AG09309 (cell line): ENCODE measurements around the gene ZNF521.
"Not testable (repeated sequence)": the region's sequence is repeated elsewhere in the genome, so short reads cannot be mapped to it uniquely, and the experiment has no call there.

Experiments
- DNase-seq: peaks from one replicate; pipeline ENCODE4 v3.0.0-alpha.2; 2010; ENCODE audit warnings: low read depth
- H3K4me3 ChIP-seq: 2 replicates; pipeline ENCODE4 v1.5.1; 2011; ENCODE audit warnings: mild to moderate bottlenecking, low read depth, low read length, moderate library complexity; ENCODE audit not compliant: control insufficient read depth
- TF ChIP-seq, protein P1 (sequence below): IDR thresholded peaks from 2 replicates; pipeline ENCODE4 v1.5.1; 2011; ENCODE audit warnings: mild to moderate bottlenecking, low read depth, low read length, inconsistent platforms; ENCODE audit not compliant: insufficient read depth, control insufficient read depth; ENCODE audit errors: missing control alignments

The ZNF521 gene

GRCh38 chr18:25038261-25038660 lies 313.7 kb downstream of the ZNF521 start:
- H3K4me3 ChIP-seq = no peak overlapping the region
- TF ChIP-seq, protein P1, sequence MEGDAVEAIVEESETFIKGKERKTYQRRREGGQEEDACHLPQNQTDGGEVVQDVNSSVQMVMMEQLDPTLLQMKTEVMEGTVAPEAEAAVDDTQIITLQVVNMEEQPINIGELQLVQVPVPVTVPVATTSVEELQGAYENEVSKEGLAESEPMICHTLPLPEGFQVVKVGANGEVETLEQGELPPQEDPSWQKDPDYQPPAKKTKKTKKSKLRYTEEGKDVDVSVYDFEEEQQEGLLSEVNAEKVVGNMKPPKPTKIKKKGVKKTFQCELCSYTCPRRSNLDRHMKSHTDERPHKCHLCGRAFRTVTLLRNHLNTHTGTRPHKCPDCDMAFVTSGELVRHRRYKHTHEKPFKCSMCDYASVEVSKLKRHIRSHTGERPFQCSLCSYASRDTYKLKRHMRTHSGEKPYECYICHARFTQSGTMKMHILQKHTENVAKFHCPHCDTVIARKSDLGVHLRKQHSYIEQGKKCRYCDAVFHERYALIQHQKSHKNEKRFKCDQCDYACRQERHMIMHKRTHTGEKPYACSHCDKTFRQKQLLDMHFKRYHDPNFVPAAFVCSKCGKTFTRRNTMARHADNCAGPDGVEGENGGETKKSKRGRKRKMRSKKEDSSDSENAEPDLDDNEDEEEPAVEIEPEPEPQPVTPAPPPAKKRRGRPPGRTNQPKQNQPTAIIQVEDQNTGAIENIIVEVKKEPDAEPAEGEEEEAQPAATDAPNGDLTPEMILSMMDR = no peak
- DNase-seq = no peak

GRCh38 chr18:25033747-25034471 lies 318.1 kb downstream of the ZNF521 start:
- no peak for DNase-seq
- TF ChIP-seq, protein P1 = no peak
- H3K4me3 ChIP-seq = no peak overlapping the region

DNA sequence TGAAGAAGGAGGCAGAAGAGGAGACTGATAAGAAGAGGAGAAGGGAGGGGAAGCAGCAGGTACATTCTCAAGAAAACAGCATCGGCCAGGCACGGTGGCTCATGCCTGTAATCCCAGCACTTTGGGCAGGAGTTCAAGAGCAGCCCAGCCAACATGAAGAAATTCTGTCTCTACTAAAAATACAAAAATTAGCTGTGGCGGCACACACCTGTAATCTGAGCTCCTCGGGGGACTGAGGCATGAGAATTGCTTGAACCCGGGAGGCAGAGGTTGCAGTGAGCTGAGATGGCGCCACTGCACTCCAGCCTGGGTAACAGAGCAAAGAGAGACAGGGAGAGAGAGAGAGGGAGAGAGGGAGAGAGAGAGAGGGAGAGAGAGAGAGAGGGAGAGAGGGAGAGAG lies 318.8 kb downstream of the ZNF521 start:
- DNase-seq, H3K4me3 ChIP-seq: not testable (repeated sequence)

- TF ChIP-seq, protein P1 = no peak
- H3K4me3 ChIP-seq = no peak overlapping the region
- DNase-seq = no peak
Observed at GRCh38 chr18:25029802-25030201, 322.2 kb downstream of the ZNF521 start.

- no peak overlapping the region for H3K4me3 ChIP-seq
- no peak for DNase-seq
- TF ChIP-seq, protein P1 = no peak
Observed at GRCh38 chr18:25019931-25020330, 332.0 kb downstream of the ZNF521 start.

DNA sequence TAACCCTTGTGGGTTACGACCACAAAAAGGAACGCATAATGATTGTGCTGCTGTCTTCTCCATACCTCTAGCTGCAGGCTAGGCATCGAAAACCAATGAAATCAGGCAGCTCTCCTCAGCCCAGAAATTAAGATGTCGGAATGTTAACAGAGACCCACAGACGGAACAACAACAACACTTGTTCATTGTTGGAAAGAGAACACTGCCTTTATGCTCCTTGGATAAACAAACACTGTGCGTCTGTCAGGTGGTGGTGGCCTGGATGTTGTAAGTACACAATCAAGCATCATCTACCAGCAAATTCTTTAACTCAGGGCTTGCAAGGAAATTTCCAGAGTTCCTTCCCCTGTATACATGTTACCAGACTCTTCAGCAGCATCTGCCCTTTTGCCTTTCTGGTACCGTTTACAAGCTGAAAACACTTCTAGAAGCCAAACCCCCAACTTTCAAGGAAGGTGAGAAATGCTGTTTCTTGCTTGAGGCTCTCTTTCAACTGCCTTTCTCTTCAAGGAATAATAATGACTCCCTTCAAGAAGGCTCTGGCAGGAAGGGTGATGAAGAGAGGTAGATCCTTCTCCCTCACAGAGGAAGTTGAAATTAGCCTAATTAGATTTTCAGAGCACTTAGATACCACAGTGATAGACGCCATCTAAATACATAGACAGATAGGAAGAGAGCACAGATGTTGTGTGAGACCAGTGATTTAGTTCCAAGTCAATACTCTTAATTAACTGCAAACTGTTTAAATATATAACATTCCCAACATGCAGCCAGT lies 332.7 kb downstream of the ZNF521 start:
- H3K4me3 ChIP-seq = no peak overlapping the region
- TF ChIP-seq, protein P1 = no peak
- no peak for DNase-seq

DNA sequence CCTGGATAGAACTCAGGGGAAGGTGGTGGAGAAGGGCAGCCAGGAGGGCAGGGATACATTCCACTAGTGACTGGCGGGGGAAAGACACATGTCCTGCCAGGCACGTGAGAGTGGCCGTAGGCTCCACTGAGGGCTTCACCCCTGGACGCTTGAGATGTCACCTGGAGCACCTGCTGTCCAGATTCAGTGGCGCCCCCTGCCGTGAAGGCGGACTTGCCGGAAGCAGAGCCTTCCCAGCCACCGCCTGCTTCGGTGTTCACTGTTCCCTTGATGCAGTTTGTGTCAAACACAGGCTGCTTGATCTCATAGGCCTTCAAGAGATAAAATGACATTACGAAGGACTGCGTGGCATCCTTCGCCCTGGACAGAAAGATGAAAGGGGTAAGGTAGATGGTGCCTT lies 335.3 kb downstream of the ZNF521 start:
- DNase-seq = no peak
- TF ChIP-seq, protein P1 = no peak
- H3K4me3 ChIP-seq = no peak overlapping the region
